SK-N-SH treated with all-trans-retinoic acid at 6 μM for 48 hours (cell line): ENCODE results near the gene MACROD1.

Source experiments
- ATAC-seq: fragments of 200-7000 bp; cut with Tn5 transposase; 3 replicates; pipeline ENCODE4 v1.9.1; 2020; ENCODE audit warnings: mild to moderate bottlenecking, moderate library complexity
- CSDC2 ChIP-seq: fragments of 250-450 bp; sonication (Bioruptor Pico); IDR thresholded peaks from 2 replicates; pipeline ENCODE4 v1.5.0; 2020; ENCODE audit warnings: mild to moderate bottlenecking, moderate library complexity
- ISL1 ChIP-seq: fragments of 250-450 bp; sonication (Bioruptor Pico); IDR thresholded peaks from 2 replicates; pipeline ENCODE4 v2.1.2; 2022; ENCODE audit warnings: mild to moderate bottlenecking, moderate library complexity
- OSR1 ChIP-seq: fragments of 250-450 bp; sonication (Bioruptor Pico); IDR thresholded peaks from 2 replicates; pipeline ENCODE4 v1.8.0; 2022; ENCODE audit warnings: moderate library complexity, mild to moderate bottlenecking, inconsistent platforms
- POU6F1 ChIP-seq: fragments of 250-450 bp; sonication (Bioruptor Pico); IDR thresholded peaks from 2 replicates; pipeline ENCODE4 v1.8.0; 2021; ENCODE audit warnings: low read depth, mild to moderate bottlenecking, moderate library complexity, borderline replicate concordance
- PPARA ChIP-seq: fragments of 250-450 bp; sonication (Bioruptor Pico); IDR thresholded peaks from 2 replicates; pipeline ENCODE4 v1.5.0; 2020; ENCODE audit warnings: mild to moderate bottlenecking, borderline replicate concordance
- RARB ChIP-seq: fragments of 250-450 bp; sonication (Bioruptor Pico); IDR thresholded peaks from 2 replicates; pipeline ENCODE4 v1.8.0; 2021; ENCODE audit warnings: mild to moderate bottlenecking, moderate library complexity
- TCF4 ChIP-seq: fragments of 250-450 bp; sonication (Bioruptor Pico); IDR thresholded peaks from 2 replicates; pipeline ENCODE4 v1.8.0; 2021; ENCODE audit warnings: mild to moderate bottlenecking, moderate library complexity, borderline replicate concordance
- TOX ChIP-seq: fragments of 250-450 bp; sonication (Bioruptor Pico); IDR thresholded peaks from 2 replicates; pipeline ENCODE4 v1.8.0; 2021; ENCODE audit warnings: mild to moderate bottlenecking, moderate library complexity, borderline replicate concordance
- ZFP3 ChIP-seq: fragments of 250-450 bp; sonication (Bioruptor Pico); IDR thresholded peaks from 2 replicates; pipeline ENCODE4 v1.5.0; 2020; ENCODE audit warnings: mild to moderate bottlenecking, moderate library complexity
- ZFP30 ChIP-seq: fragments of 450-650 bp; formaldehyde crosslinking; IDR thresholded peaks from 2 replicates; pipeline ENCODE4 v1.5.0; 2022; ENCODE audit warnings: mild to moderate bottlenecking, moderate library complexity
- ZNF565 ChIP-seq: fragments of 450-650 bp; formaldehyde crosslinking; conservative IDR thresholded peaks from 2 replicates; pipeline ENCODE4 v1.5.0; 2020; ENCODE audit warnings: low read depth, mild to moderate bottlenecking, moderate library complexity
- ZNF70 ChIP-seq: fragments of 450-650 bp; formaldehyde crosslinking; IDR thresholded peaks from 2 replicates; pipeline ENCODE4 v1.5.0; 2020; ENCODE audit warnings: mild to moderate bottlenecking, moderate library complexity
- ZNF8 ChIP-seq: fragments of 450-650 bp; formaldehyde crosslinking; IDR thresholded peaks from 2 replicates; pipeline ENCODE4 v1.5.0; 2020; ENCODE audit warnings: mild to moderate bottlenecking, moderate library complexity
- TF ChIP-seq, protein P1 (sequence below): fragments of 250-450 bp; sonication (Bioruptor Pico); IDR thresholded peaks from 2 replicates; pipeline ENCODE4 v1.5.1; 2021; ENCODE audit warnings: mild to moderate bottlenecking, moderate library complexity
- TF ChIP-seq, protein P2 (sequence below): fragments of 250-450 bp; sonication (Bioruptor Pico); IDR thresholded peaks from 2 replicates; pipeline ENCODE4 v1.8.0; 2020; ENCODE audit warnings: mild to moderate bottlenecking, moderate library complexity, borderline replicate concordance
- TF ChIP-seq, protein P3 (sequence below): fragments of 250-450 bp; sonication (Bioruptor Pico); IDR thresholded peaks from 2 replicates; pipeline ENCODE4 v1.5.0; 2020; ENCODE audit warnings: mild to moderate bottlenecking, moderate library complexity

Gene MACROD1

GRCh38 chr11:63997801-63998337 is 168.0 kb downstream of the MACROD1 start:
- ATAC-seq = no peak
- TF ChIP-seq ISL1 (CRISPR knock-in tag) (no peak), ZNF70 (CRISPR knock-in tag) (no peak), ZFP3 (CRISPR knock-in tag) (no peak), TCF4 (CRISPR knock-in tag) (no peak), ZNF565 (CRISPR knock-in tag) (no peak), TOX (CRISPR knock-in tag) (no peak), POU6F1 (CRISPR knock-in tag) (no peak)
- TF ChIP-seq, protein P1, sequence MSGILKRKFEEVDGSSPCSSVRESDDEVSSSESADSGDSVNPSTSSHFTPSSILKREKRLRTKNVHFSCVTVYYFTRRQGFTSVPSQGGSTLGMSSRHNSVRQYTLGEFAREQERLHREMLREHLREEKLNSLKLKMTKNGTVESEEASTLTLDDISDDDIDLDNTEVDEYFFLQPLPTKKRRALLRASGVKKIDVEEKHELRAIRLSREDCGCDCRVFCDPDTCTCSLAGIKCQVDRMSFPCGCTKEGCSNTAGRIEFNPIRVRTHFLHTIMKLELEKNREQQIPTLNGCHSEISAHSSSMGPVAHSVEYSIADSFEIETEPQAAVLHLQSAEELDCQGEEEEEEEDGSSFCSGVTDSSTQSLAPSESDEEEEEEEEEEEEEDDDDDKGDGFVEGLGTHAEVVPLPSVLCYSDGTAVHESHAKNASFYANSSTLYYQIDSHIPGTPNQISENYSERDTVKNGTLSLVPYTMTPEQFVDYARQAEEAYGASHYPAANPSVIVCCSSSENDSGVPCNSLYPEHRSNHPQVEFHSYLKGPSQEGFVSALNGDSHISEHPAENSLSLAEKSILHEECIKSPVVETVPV (CRISPR knock-in tag) = no peak
- TF ChIP-seq, protein P2, sequence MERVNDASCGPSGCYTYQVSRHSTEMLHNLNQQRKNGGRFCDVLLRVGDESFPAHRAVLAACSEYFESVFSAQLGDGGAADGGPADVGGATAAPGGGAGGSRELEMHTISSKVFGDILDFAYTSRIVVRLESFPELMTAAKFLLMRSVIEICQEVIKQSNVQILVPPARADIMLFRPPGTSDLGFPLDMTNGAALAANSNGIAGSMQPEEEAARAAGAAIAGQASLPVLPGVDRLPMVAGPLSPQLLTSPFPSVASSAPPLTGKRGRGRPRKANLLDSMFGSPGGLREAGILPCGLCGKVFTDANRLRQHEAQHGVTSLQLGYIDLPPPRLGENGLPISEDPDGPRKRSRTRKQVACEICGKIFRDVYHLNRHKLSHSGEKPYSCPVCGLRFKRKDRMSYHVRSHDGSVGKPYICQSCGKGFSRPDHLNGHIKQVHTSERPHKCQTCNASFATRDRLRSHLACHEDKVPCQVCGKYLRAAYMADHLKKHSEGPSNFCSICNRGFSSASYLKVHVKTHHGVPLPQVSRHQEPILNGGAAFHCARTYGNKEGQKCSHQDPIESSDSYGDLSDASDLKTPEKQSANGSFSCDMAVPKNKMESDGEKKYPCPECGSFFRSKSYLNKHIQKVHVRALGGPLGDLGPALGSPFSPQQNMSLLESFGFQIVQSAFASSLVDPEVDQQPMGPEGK (CRISPR knock-in tag) = no peak
- TF ChIP-seq, protein P3, sequence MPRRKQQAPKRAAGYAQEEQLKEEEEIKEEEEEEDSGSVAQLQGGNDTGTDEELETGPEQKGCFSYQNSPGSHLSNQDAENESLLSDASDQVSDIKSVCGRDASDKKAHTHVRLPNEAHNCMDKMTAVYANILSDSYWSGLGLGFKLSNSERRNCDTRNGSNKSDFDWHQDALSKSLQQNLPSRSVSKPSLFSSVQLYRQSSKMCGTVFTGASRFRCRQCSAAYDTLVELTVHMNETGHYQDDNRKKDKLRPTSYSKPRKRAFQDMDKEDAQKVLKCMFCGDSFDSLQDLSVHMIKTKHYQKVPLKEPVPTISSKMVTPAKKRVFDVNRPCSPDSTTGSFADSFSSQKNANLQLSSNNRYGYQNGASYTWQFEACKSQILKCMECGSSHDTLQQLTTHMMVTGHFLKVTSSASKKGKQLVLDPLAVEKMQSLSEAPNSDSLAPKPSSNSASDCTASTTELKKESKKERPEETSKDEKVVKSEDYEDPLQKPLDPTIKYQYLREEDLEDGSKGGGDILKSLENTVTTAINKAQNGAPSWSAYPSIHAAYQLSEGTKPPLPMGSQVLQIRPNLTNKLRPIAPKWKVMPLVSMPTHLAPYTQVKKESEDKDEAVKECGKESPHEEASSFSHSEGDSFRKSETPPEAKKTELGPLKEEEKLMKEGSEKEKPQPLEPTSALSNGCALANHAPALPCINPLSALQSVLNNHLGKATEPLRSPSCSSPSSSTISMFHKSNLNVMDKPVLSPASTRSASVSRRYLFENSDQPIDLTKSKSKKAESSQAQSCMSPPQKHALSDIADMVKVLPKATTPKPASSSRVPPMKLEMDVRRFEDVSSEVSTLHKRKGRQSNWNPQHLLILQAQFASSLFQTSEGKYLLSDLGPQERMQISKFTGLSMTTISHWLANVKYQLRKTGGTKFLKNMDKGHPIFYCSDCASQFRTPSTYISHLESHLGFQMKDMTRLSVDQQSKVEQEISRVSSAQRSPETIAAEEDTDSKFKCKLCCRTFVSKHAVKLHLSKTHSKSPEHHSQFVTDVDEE (CRISPR knock-in tag) = no peak

- TF ChIP-seq TOX (CRISPR knock-in tag) (no peak), CSDC2 (CRISPR knock-in tag) (no peak), OSR1 (CRISPR knock-in tag) (no peak), ZFP30 (CRISPR knock-in tag) (no peak), ZNF8 (CRISPR knock-in tag) (no peak), PPARA (no peak), TCF4 (CRISPR knock-in tag) (no peak), RARB (CRISPR knock-in tag) (no peak), ISL1 (CRISPR knock-in tag) (no peak)
- TF ChIP-seq, protein P1 (CRISPR knock-in tag) = no peak
- TF ChIP-seq, protein P3 (CRISPR knock-in tag) = no peak
Observed at GRCh38 chr11:63997104-63997700, 168.7 kb downstream of the MACROD1 start.

More at GRCh38 chr11:63997104-63997700, 168.7 kb downstream of the MACROD1 start:
- ATAC-seq = no peak
